SK-N-SH (cell line): ENCODE results near the gene MCF2L. TPM values are rescaled to one million over a fixed set of nuclear protein-coding genes. Genes with fewer than 3 reads are reported as not detected.
A peak's percentile ranks its signal among the peaks of the same experiment; 100 is the strongest.

Experiments used
- CTCF ChIA-PET: fragments of 300-600, 350-600 bp; formaldehyde crosslinking; extraction: SDS; loops from one replicate; lab custom pipeline; 2021; lab: Yijun Ruan, JAX
- POLR2A ChIA-PET: fragments of 350-600 bp; sonication (Branson Sonifier 250); formaldehyde crosslinking; extraction: SDS; loops from one replicate; lab custom pipeline; 2020; ENCODE audit warnings: antibody characterized with exemption, inconsistent platforms; lab: Yijun Ruan, JAX
- DNase-seq: peaks from one replicate; pipeline ENCODE4 v3.0.0; 2012
- H2AFZ ChIP-seq: fragments of 200-600 bp; sonication (generic); 2 replicates; pipeline ENCODE4 v1.8.1; 2016; ENCODE audit warnings: antibody characterized with exemption, mild to moderate bottlenecking, low read depth
- H3F3A ChIP-seq: fragments of 200-600 bp; sonication (generic); replicated peaks from 2 replicates; pipeline ENCODE3; 2016; ENCODE audit warnings: antibody characterized with exemption, mild to moderate bottlenecking; ENCODE audit not compliant: insufficient read depth
- H3K27ac ChIP-seq, 2 experiments: fragments of 200-500 bp in 1 of 2; fragments of 200-600 bp in 1 of 2; sonication (Bioruptor generic) in 1 of 2; sonication (generic), shearing (Covaris generic) in 1 of 2; 2 replicates each; pipeline versions ENCODE4 v1.5.1 to v1.6.1; 2014 to 2016; ENCODE audit warnings: low read depth in 2 of 2, inconsistent platforms in 1 of 2, low read length in 1 of 2, mild to moderate bottlenecking in 1 of 2, mixed read lengths in 1 of 2
- H3K27me3 ChIP-seq: fragments of 200-600 bp; sonication (generic), shearing (Covaris generic); 2 replicates; pipeline ENCODE4 v1.6.1; 2016; ENCODE audit warnings: mixed run types; ENCODE audit not compliant: insufficient read depth
- H3K36me3 ChIP-seq, 2 experiments: fragments of 200-500 bp in 1 of 2; fragments of 200-600 bp in 1 of 2; sonication (Bioruptor generic) in 1 of 2; sonication (generic) in 1 of 2; replicated peaks in 1 of 2; 2 replicates each; pipeline versions ENCODE3 to v1.5.1; 2014 to 2016; ENCODE audit warnings: low read length in 1 of 2, mild to moderate bottlenecking in 1 of 2; ENCODE audit not compliant: insufficient read depth in 2 of 2, control insufficient read depth in 1 of 2
- H3K4me1 ChIP-seq, 2 experiments: fragments of 200-500 bp in 1 of 2; fragments of 200-600 bp in 1 of 2; sonication (Bioruptor generic) in 1 of 2; sonication (generic), shearing (Covaris generic) in 1 of 2; 2 replicates each; pipeline versions ENCODE4 v1.5.1 to v1.6.1; 2014 to 2016; ENCODE audit warnings: low read depth in 1 of 2, low read length in 1 of 2, mixed run types in 1 of 2; ENCODE audit not compliant: insufficient read depth in 2 of 2, control insufficient read depth in 1 of 2
- H3K4me2 ChIP-seq: fragments of 200-600 bp; sonication (generic), shearing (Covaris generic); 2 replicates; pipeline ENCODE4 v1.6.1; 2017; ENCODE audit warnings: mixed run types
- H3K4me3 ChIP-seq, 2 experiments: fragments of 200-500 bp in 1 of 2; fragments of 200-600 bp in 1 of 2; sonication (Bioruptor generic) in 1 of 2; sonication (generic), shearing (Covaris generic) in 1 of 2; 2 replicates each; pipeline versions ENCODE4 v1.5.1 to v1.8.1; 2014 to 2016; ENCODE audit warnings: low read depth in 2 of 2, inconsistent platforms in 1 of 2, low read length in 1 of 2, mild to moderate bottlenecking in 1 of 2, mixed read lengths in 1 of 2, moderate library complexity in 1 of 2
- H3K79me2 ChIP-seq: fragments of 200-600 bp; sonication (generic); 2 replicates; pipeline ENCODE4 v1.8.1; 2017; ENCODE audit warnings: mild to moderate bottlenecking; ENCODE audit not compliant: insufficient read depth
- H3K9ac ChIP-seq: fragments of 200-600 bp; sonication (generic); 2 replicates; pipeline ENCODE4 v1.6.1; 2017; ENCODE audit warnings: mixed run types
- H3K9me2 ChIP-seq: fragments of 200-600 bp; sonication (generic); 2 replicates; pipeline ENCODE4 v1.6.1; 2017; ENCODE audit warnings: mixed run types
- H3K9me3 ChIP-seq: fragments of 200-600 bp; sonication (generic); 2 replicates; pipeline ENCODE4 v1.6.1; 2017; ENCODE audit warnings: mixed run types, mild to moderate bottlenecking, moderate library complexity
- H4K20me1 ChIP-seq: fragments of 200-600 bp; sonication (generic); 2 replicates; pipeline ENCODE4 v1.6.1; 2017; ENCODE audit warnings: mild to moderate bottlenecking, mixed run types; ENCODE audit not compliant: insufficient read depth
- GABPA ChIP-seq: IDR thresholded peaks from 2 replicates; pipeline ENCODE4 v1.4.0; 2012; ENCODE audit warnings: low read depth, mild to moderate bottlenecking
- MXI1 ChIP-seq: IDR thresholded peaks from 2 replicates; pipeline ENCODE4 v1.6.1; 2012; ENCODE audit warnings: mild to moderate bottlenecking, low read depth, low read length, improper control_type of control experiment
- RCOR1 ChIP-seq: fragments of 150-350 bp; IDR thresholded peaks from 2 replicates; pipeline ENCODE4 v1.6.1; 2017; ENCODE audit warnings: antibody characterized with exemption, low read length
- TAF1 ChIP-seq: IDR thresholded peaks from 2 replicates; pipeline ENCODE4 v1.6.1; 2012; ENCODE audit warnings: low read depth, mild to moderate bottlenecking, low read length, moderate library complexity, borderline replicate concordance
- WGBS: methylation state at CpG from one replicate; pipeline ENCODE4 v1.1.6; 2017; ENCODE audit warnings: low lambda C conversion rate; 5-methylcytosine and 5-hydroxymethylcytosine counted together
- polyA plus RNA-seq, 3 experiments: library from polyadenylated mRNA; depleted of rRNA; stranded (reverse); fragments of >200 nt; gene quantifications; 2 replicates each; pipeline ENCODE4 v1.2.3, GENCODE V29; 2012
- TF ChIP-seq, protein P1 (sequence below): IDR thresholded peaks from 2 replicates; pipeline ENCODE4 v1.4.0; 2012; ENCODE audit warnings: low read depth, borderline replicate concordance
- TF ChIP-seq, protein P2 (sequence below): fragments of 150-350 bp; IDR thresholded peaks from 2 replicates; pipeline ENCODE4 v1.6.1; 2017; ENCODE audit warnings: antibody characterized with exemption, low read length, low read depth, borderline replicate concordance

The MCF2L gene
- polyA plus RNA-seq, 1 of the 3 experiments (the other 2 are of a cell fraction), result 0.56 TPM

DNA sequence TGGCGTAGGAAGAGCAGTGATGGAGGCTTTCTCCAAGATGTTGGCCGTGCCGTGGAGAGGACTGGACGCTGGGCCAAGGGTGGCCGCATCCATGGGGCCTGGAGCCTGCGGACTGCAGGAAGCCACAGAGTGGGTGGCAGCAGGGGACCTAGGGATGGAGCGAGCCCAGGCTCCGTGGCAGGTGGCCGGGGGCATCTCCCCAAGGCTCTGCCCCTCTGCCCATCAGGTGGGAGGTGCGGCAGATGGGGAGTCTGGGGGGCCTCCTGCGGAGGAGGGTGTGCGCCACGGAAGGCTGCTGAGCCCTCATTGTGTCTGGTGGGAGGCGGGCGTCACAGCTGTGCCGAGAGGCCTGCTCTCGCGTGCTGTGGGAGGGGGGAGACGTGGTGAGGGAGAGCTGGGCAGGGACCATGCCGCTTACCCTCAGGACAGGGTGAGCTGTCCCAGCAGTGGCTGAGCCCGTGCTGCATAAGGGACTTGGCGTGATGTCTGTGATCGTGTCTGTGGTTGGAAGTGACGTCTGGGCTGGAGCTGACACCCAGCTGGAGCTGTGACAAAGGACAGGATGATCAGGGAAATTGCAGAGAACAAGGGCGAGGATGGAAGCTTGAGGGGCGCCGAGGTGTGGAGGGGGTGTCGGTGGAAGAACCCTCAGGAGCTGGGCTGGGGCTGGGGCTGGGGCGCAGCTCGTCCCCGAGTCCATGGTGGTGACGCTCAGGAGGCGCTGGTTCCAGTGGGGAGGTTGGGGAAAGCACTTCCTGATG, 13.4 kb downstream of the MCF2L start:
- H3K27ac ChIP-seq, result peak overlapping the region in 1 of 2 experiments; percentile 88; a peak in 2 of 4 replicates
- H3K4me1 ChIP-seq, result peaks cover 0 to 86% of the 10 kb centered on the region in 2 experiments; a peak in 1 of 4 replicates
- H3K4me2 ChIP-seq, result no peak overlapping the region
- H3K79me2 ChIP-seq, result no peaks in the 10 kb centered on the region
- peak; percentile 60 for DNase-seq
- H3K9me3 ChIP-seq, result no peaks in the 10 kb centered on the region
- H2AFZ ChIP-seq, result no peak overlapping the region
- H3K9ac ChIP-seq, result no peak overlapping the region
- H3K27me3 ChIP-seq, result peaks cover 6% of the 10 kb centered on the region; the same call in 1 of the 2 replicates
- no peaks in the 10 kb centered on the region for H4K20me1 ChIP-seq
- WGBS, result 68% methylated on average over 22 of the region's 33 CpGs
- ChIA-PET POLR2A (interaction anchor here (1.2 to 3.5 kb wide), 2 partner anchors 16 to 19 kb away, joined by 3 to 21 read pairs; no protein-coding TSS in a partner anchor), CTCF (interaction anchor here (0.8 to 2.6 kb wide), 7 partner anchors 13 to 47 kb away, joined by 3 to 16 read pairs (median 7); partner anchors contain the start of gene MCF2L)
- TF ChIP-seq MXI1, result no peak
- TF ChIP-seq GABPA, result no peak
- TF ChIP-seq, protein P1, sequence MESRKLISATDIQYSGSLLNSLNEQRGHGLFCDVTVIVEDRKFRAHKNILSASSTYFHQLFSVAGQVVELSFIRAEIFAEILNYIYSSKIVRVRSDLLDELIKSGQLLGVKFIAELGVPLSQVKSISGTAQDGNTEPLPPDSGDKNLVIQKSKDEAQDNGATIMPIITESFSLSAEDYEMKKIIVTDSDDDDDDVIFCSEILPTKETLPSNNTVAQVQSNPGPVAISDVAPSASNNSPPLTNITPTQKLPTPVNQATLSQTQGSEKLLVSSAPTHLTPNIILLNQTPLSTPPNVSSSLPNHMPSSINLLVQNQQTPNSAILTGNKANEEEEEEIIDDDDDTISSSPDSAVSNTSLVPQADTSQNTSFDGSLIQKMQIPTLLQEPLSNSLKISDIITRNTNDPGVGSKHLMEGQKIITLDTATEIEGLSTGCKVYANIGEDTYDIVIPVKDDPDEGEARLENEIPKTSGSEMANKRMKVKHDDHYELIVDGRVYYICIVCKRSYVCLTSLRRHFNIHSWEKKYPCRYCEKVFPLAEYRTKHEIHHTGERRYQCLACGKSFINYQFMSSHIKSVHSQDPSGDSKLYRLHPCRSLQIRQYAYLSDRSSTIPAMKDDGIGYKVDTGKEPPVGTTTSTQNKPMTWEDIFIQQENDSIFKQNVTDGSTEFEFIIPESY, result no peak
- TF ChIP-seq RCOR1, result no peak
- TF ChIP-seq TAF1, result no peak
- no peak overlapping the region for H3K4me3 ChIP-seq
- no peaks in the 10 kb centered on the region for H3K9me2 ChIP-seq
- H3K36me3 ChIP-seq, result no peaks in the 10 kb centered on the region
- no peaks in the 10 kb centered on the region for H3F3A ChIP-seq

GRCh38 chr13:112983042-112983305, 14.0 kb downstream of the MCF2L start:
- TF ChIP-seq, protein P2, sequence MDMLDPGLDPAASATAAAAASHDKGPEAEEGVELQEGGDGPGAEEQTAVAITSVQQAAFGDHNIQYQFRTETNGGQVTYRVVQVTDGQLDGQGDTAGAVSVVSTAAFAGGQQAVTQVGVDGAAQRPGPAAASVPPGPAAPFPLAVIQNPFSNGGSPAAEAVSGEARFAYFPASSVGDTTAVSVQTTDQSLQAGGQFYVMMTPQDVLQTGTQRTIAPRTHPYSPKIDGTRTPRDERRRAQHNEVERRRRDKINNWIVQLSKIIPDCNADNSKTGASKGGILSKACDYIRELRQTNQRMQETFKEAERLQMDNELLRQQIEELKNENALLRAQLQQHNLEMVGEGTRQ, result no peak
- no peak for TF ChIP-seq GABPA
- TF ChIP-seq MXI1, result no peak
- CTCF ChIA-PET, result interaction anchor here (2.1 to 2.6 kb wide), 4 partner anchors 13 to 46 kb away, joined by 7 to 16 read pairs (median 9); no protein-coding TSS in a partner anchor
- Histone ChIP-seq H2AFZ (no peak overlapping the region), H3K79me2 (no peaks in the 10 kb centered on the region), H3K27me3 (peaks cover 6% of the 10 kb centered on the region; the same call in 1 of the 2 replicates), H3F3A (no peaks in the 10 kb centered on the region), H3K4me3 (no peak overlapping the region), H3K36me3 (no peaks in the 10 kb centered on the region), H3K4me1 (peaks cover 0 to 85% of the 10 kb centered on the region in 2 experiments; a peak in 1 of 4 replicates), H4K20me1 (no peaks in the 10 kb centered on the region), H3K9me3 (no peaks in the 10 kb centered on the region), H3K4me2 (no peak overlapping the region), H3K9me2 (no peaks in the 10 kb centered on the region), H3K27ac (peak overlapping the region in 1 of 2 experiments; percentile 88; a peak in 2 of 4 replicates), H3K9ac (no peak overlapping the region)
- WGBS, result 53% methylated on average over 3 of the region's 5 CpGs
- POLR2A ChIA-PET, result interaction anchor here (0.7 to 3.5 kb wide), 3 partner anchors 13 to 19 kb away, joined by 3 to 21 read pairs (median 3); no protein-coding TSS in a partner anchor
- no peak for DNase-seq
